GM18526 (cell line): ENCODE measurements around the gene FKBP15.

Experiments used
- POLR2A ChIP-seq: IDR thresholded peaks from 3 replicates; pipeline ENCODE4 v1.6.1; 2011; ENCODE audit not compliant: insufficient read length; ENCODE audit errors: extremely low read depth

The FKBP15 gene

GRCh38 chr9:113166039-113166438, 55.0 kb downstream of the FKBP15 start:
- no peak for TF ChIP-seq POLR2A

- no peak for TF ChIP-seq POLR2A
Measured at GRCh38 chr9:113164536-113165300, 56.4 kb downstream of the FKBP15 start.

- no peak for TF ChIP-seq POLR2A
Measured at GRCh38 chr9:113163001-113163400, 58.1 kb downstream of the FKBP15 start.

GRCh38 chr9:113160571-113160970, 60.5 kb downstream of the FKBP15 start:
- no peak for TF ChIP-seq POLR2A

GRCh38 chr9:113158446-113158845, 62.6 kb downstream of the FKBP15 start:
- TF ChIP-seq POLR2A = no peak

- no peak for TF ChIP-seq POLR2A
Measured at GRCh38 chr9:113156880-113157279, 64.2 kb downstream of the FKBP15 start.

GRCh38 chr9:113155911-113156588, 65.0 kb downstream of the FKBP15 start:
- no peak for TF ChIP-seq POLR2A

GRCh38 chr9:113154946-113155345, 66.1 kb downstream of the FKBP15 start:
- no peak for TF ChIP-seq POLR2A

- no peak for TF ChIP-seq POLR2A
Measured at GRCh38 chr9:113154471-113154870, 66.6 kb downstream of the FKBP15 start.

- no peak for TF ChIP-seq POLR2A
Measured at GRCh38 chr9:113153599-113153998, 67.5 kb downstream of the FKBP15 start.

- TF ChIP-seq POLR2A = no peak
Measured at GRCh38 chr9:113152699-113153098, 68.4 kb downstream of the FKBP15 start.

- TF ChIP-seq POLR2A = no peak
Measured at GRCh38 chr9:113151696-113152630, 69.1 kb downstream of the FKBP15 start.

GRCh38 chr9:113150670-113151611, 70.1 kb downstream of the FKBP15 start, which contains the start of gene SLC31A2:
SLC31A2 (plus strand) TSS chr9:113151007; CDS start chr9:113151075, 68 bp downstream.
- TF ChIP-seq POLR2A = no peak

- TF ChIP-seq POLR2A = no peak
Measured at GRCh38 chr9:113148781-113149510, 72.1 kb downstream of the FKBP15 start.
